ENCODE data around the gene NIBAN1. TPM values are rescaled to one million over a fixed set of nuclear protein-coding genes. Genes with fewer than 3 reads are reported as not detected.

NIBAN1 gene
- 0.70 to 1.3 TPM (median 0.98 TPM) in 5 replicates for total RNA-seq (2022; extraction: Qiagen RNA extraction)

GRCh38 chr1:184974056-184974836, at the start of gene NIBAN1:
TSS of gene NIBAN1 (minus strand) at chr1:184974508. CDS start at chr1:184974356, 152 bp downstream.

Other genes with a start within 250 kb of the NIBAN1 start
- 6.0 to 10.0 TPM (median 7.8 TPM) in 5 replicates for gene EDEM3, start 219.7 kb downstream of the NIBAN1 start, total RNA-seq (2022; extraction: Qiagen RNA extraction)
- 15.6 to 21.2 TPM (median 16.8 TPM) in 5 replicates for gene RNF2, start 71.0 kb upstream of the NIBAN1 start, total RNA-seq (2022; extraction: Qiagen RNA extraction)
- 11.9 to 13.7 TPM (median 13.5 TPM) in 5 replicates for gene TRMT1L, start 182.4 kb upstream of the NIBAN1 start, total RNA-seq (2022; extraction: Qiagen RNA extraction)
- 1.1 to 1.5 TPM (median 1.4 TPM) in 5 replicates for gene SWT1, start 182.7 kb upstream of the NIBAN1 start, total RNA-seq (2022; extraction: Qiagen RNA extraction)